ENCODE data around the gene TSPYL6. TPM values are rescaled to one million over a fixed set of nuclear protein-coding genes. Genes with fewer than 3 reads are reported as not detected.
"Not testable (repeated sequence)": the region's sequence is repeated elsewhere in the genome, so short reads cannot be mapped to it uniquely, and the experiment has no call there.

TSPYL6 gene
- polyA plus RNA-seq, 4 donors: 0.06 TPM; not detected in 3

DNA sequence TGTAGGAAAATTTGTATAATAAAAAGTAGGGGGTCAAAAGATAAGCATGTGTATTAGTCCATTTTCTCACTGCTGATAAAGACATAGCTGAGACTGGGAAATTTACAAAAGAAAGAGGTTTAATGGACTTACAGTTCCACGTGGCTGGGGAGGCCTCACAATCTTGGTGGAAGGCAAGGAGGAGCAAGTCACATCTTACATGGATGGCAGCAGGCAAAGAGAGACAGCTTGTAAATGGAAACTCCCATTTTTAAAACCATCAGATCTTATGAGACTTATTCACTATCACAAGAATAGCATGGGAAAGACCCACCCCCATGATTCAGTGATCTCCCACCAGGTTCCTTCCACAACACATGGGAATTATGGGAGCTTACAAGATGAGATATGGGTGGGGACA is 9.1 kb upstream of the TSPYL6 start:
- peaks cover 0 to 15% of the 10 kb centered on the region in 2 donors for H3K9me3 ChIP-seq (ENCODE audit: control insufficient read depth in 2 of 2, insufficient read depth in 1 of 2, low read depth in 1 of 2, low read length in 1 of 2)
- DNase-seq; H3K27me3 ChIP-seq (ENCODE audit: control insufficient read depth in 3 of 3, insufficient read depth in 3 of 3, low read length in 3 of 3); H3K36me3 ChIP-seq (ENCODE audit: control insufficient read depth in 3 of 3, insufficient read depth in 2 of 3, low read depth in 1 of 3, low read length in 3 of 3); H3K27ac ChIP-seq (ENCODE audit: low read depth in 1 of 3, low read length in 2 of 3); H3K4me3 ChIP-seq (ENCODE audit: low read depth in 1 of 3, low read length in 3 of 3); FAIRE-seq; H3K4me1 ChIP-seq (ENCODE audit: control insufficient read depth in 3 of 3, insufficient read depth in 2 of 3, low read depth in 1 of 3, low read length in 2 of 3): not testable (repeated sequence)
- WGBS, 3 donors: 40 to 79% (median 63%) methylated on average over 1 of the region's 1 CpG

DNA sequence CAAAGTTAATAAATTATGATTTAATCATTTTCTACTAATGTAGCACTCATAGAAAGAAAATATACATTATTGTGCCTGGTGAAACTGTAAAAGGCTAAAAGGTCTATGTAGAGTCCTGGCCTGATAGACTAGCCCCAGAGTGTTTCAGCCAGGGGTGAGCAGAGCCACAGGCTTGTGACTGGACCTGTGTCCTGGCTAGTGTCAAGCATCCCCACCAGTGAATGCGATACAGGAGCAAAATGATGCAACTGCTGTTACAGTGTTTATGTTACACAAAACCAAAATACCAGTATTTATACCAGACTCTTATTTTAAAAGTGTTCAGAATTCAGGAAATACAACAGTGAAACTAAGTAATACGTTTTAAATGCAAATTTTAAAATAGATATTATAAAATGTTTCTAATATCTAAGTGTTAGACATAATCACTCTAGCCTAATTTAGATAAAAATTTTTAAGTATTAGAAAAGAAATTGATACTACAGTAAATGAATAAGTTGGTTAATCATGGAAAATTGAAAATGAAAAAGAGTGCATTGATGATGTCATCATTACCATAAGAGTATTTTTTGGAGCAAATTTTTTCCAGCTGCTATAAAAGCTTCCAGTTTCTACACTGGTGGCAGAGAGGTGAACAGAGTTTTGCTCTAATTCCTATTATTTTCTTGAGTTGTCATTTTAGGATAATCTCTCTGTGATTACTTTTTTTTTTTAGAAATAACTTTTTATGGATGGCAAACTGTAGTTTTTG is 6.2 kb upstream of the TSPYL6 start:
- WGBS, 3 donors: 58 to 86% (median 67%) methylated on average over 2 of the region's 2 CpGs
- Histone ChIP-seq H3K4me1 (ENCODE audit: control insufficient read depth in 3 of 3, insufficient read depth in 2 of 3, low read depth in 1 of 3, low read length in 2 of 3) (peaks cover 0 to 5% (median 0%) of the 10 kb centered on the region in 3 donors), H3K27ac (ENCODE audit: low read depth in 1 of 3, low read length in 2 of 3) (no peak overlapping the region), H3K4me3 (ENCODE audit: low read depth in 1 of 3, low read length in 3 of 3) (no peak overlapping the region), H3K27me3 (ENCODE audit: control insufficient read depth in 3 of 3, insufficient read depth in 3 of 3, low read length in 3 of 3) (no peaks in the 10 kb centered on the region), H3K9me3 (ENCODE audit: control insufficient read depth in 2 of 2, insufficient read depth in 1 of 2, low read depth in 1 of 2, low read length in 1 of 2) (peaks cover 0 to 15% of the 10 kb centered on the region in 2 donors), H3K36me3 (ENCODE audit: control insufficient read depth in 3 of 3, insufficient read depth in 2 of 3, low read depth in 1 of 3, low read length in 3 of 3) (peaks cover 0 to 2% (median 0%) of the 10 kb centered on the region in 3 donors)
- DNase-seq (peak in 1 of 2 donors; percentile 46), FAIRE-seq (no peak)

DNA sequence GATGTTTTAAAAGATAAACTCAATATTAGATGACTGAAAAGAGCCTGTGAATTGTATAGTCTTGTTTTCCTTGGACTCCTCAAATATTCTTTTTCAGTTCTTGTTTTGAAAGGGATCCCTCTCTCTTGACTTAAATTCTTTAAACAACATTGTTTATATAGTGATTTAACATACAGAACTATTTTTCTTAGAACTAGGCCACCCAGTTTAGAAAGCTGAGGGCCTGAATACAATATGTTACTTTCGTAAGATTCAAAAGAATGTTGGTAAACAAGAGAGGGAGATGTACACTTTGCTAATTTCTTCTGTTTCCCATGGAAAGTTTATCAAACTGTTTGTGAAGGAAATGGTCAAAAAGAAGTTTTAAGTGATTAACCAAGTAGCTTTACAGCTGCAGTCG is 5.5 kb upstream of the TSPYL6 start:
- peaks cover 0 to 5% (median 0%) of the 10 kb centered on the region in 3 donors for H3K4me1 ChIP-seq (ENCODE audit: control insufficient read depth in 3 of 3, insufficient read depth in 2 of 3, low read depth in 1 of 3, low read length in 2 of 3)
- H3K4me3 ChIP-seq (ENCODE audit: low read depth in 1 of 3, low read length in 3 of 3): no peak overlapping the region
- no peak for DNase-seq
- no peaks in the 10 kb centered on the region for H3K27me3 ChIP-seq (ENCODE audit: control insufficient read depth in 3 of 3, insufficient read depth in 3 of 3, low read length in 3 of 3)
- FAIRE-seq: no peak
- H3K27ac ChIP-seq (ENCODE audit: low read depth in 1 of 3, low read length in 2 of 3): no peak overlapping the region
- WGBS, 3 donors: 24 to 45% (median 40%) methylated on average over 2 of the region's 2 CpGs
- H3K9me3 ChIP-seq (ENCODE audit: control insufficient read depth in 2 of 2, insufficient read depth in 1 of 2, low read depth in 1 of 2, low read length in 1 of 2): peaks cover 0 to 15% of the 10 kb centered on the region in 2 donors
- peaks cover 0 to 2% (median 0%) of the 10 kb centered on the region in 3 donors for H3K36me3 ChIP-seq (ENCODE audit: control insufficient read depth in 3 of 3, insufficient read depth in 2 of 3, low read depth in 1 of 3, low read length in 3 of 3)

- no peak overlapping the region for H3K4me3 ChIP-seq (ENCODE audit: low read depth in 1 of 3, low read length in 3 of 3)
- H3K4me1 ChIP-seq (ENCODE audit: control insufficient read depth in 3 of 3, insufficient read depth in 2 of 3, low read depth in 1 of 3, low read length in 2 of 3): peaks cover 0 to 5% (median 0%) of the 10 kb centered on the region in 3 donors
- DNase-seq: no peak
- H3K9me3 ChIP-seq (ENCODE audit: control insufficient read depth in 2 of 2, insufficient read depth in 1 of 2, low read depth in 1 of 2, low read length in 1 of 2): peaks cover 0 to 20% of the 10 kb centered on the region in 2 donors
- WGBS, 3 donors: 92 to 96% (median 93%) methylated on average over 2 of the region's 2 CpGs
- FAIRE-seq: no peak
- no peaks in the 10 kb centered on the region for H3K27me3 ChIP-seq (ENCODE audit: control insufficient read depth in 3 of 3, insufficient read depth in 3 of 3, low read length in 3 of 3)
- no peak overlapping the region for H3K27ac ChIP-seq (ENCODE audit: low read depth in 1 of 3, low read length in 2 of 3)
- H3K36me3 ChIP-seq (ENCODE audit: control insufficient read depth in 3 of 3, insufficient read depth in 2 of 3, low read depth in 1 of 3, low read length in 3 of 3): peaks cover 0 to 10% (median 0%) of the 10 kb centered on the region in 3 donors
These were observed 4.2 kb upstream of the TSPYL6 start for GRCh38 chr2:54260241-54260595.

- peaks cover 0 to 5% (median 0%) of the 10 kb centered on the region in 3 donors for H3K4me1 ChIP-seq (ENCODE audit: control insufficient read depth in 3 of 3, insufficient read depth in 2 of 3, low read depth in 1 of 3, low read length in 2 of 3)
- no peak for FAIRE-seq
- H3K4me3 ChIP-seq (ENCODE audit: low read depth in 1 of 3, low read length in 3 of 3): no peak overlapping the region
- H3K27me3 ChIP-seq (ENCODE audit: control insufficient read depth in 3 of 3, insufficient read depth in 3 of 3, low read length in 3 of 3): no peaks in the 10 kb centered on the region
- peaks cover 0 to 23% of the 10 kb centered on the region in 2 donors for H3K9me3 ChIP-seq (ENCODE audit: control insufficient read depth in 2 of 2, insufficient read depth in 1 of 2, low read depth in 1 of 2, low read length in 1 of 2)
- H3K27ac ChIP-seq (ENCODE audit: low read depth in 1 of 3, low read length in 2 of 3): no peak overlapping the region
- 80 to 81% (median 80%) methylated on average over 6 of the region's 6 CpGs for WGBS, 3 donors
- no peak for DNase-seq
- H3K36me3 ChIP-seq (ENCODE audit: control insufficient read depth in 3 of 3, insufficient read depth in 2 of 3, low read depth in 1 of 3, low read length in 3 of 3): peaks cover 0 to 14% (median 0%) of the 10 kb centered on the region in 3 donors
These were observed 3.6 kb upstream of the TSPYL6 start for GRCh38 chr2:54259413-54260240.

- Histone ChIP-seq H3K36me3 (ENCODE audit: control insufficient read depth in 3 of 3, insufficient read depth in 2 of 3, low read depth in 1 of 3, low read length in 3 of 3) (peaks cover 0 to 14% (median 0%) of the 10 kb centered on the region in 3 donors), H3K27me3 (ENCODE audit: control insufficient read depth in 3 of 3, insufficient read depth in 3 of 3, low read length in 3 of 3) (no peaks in the 10 kb centered on the region), H3K27ac (ENCODE audit: low read depth in 1 of 3, low read length in 2 of 3) (no peak overlapping the region), H3K4me3 (ENCODE audit: low read depth in 1 of 3, low read length in 3 of 3) (no peak overlapping the region), H3K9me3 (ENCODE audit: control insufficient read depth in 2 of 2, insufficient read depth in 1 of 2, low read depth in 1 of 2, low read length in 1 of 2) (peaks cover 0 to 13% of the 10 kb centered on the region in 2 donors), H3K4me1 (ENCODE audit: control insufficient read depth in 3 of 3, insufficient read depth in 2 of 3, low read depth in 1 of 3, low read length in 2 of 3) (peaks cover 0 to 5% (median 0%) of the 10 kb centered on the region in 3 donors)
- 86 to 87% (median 86%) methylated on average over 2 of the region's 2 CpGs for WGBS, 3 donors
- DNase-seq: no peak
- no peak for FAIRE-seq
These were observed 2.1 kb upstream of the TSPYL6 start for GRCh38 chr2:54258166-54258565.

- WGBS, 3 donors: 93 to 95% (median 94%) methylated on average over 37 of the region's 37 CpGs
- peaks cover 0 to 13% of the 10 kb centered on the region in 2 donors for H3K9me3 ChIP-seq (ENCODE audit: control insufficient read depth in 2 of 2, insufficient read depth in 1 of 2, low read depth in 1 of 2, low read length in 1 of 2)
- H3K27ac ChIP-seq (ENCODE audit: low read depth in 1 of 3, low read length in 2 of 3): no peak overlapping the region
- H3K27me3 ChIP-seq (ENCODE audit: control insufficient read depth in 3 of 3, insufficient read depth in 3 of 3, low read length in 3 of 3): no peaks in the 10 kb centered on the region
- no peaks in the 10 kb centered on the region for H3K4me1 ChIP-seq (ENCODE audit: control insufficient read depth in 3 of 3, insufficient read depth in 2 of 3, low read depth in 1 of 3, low read length in 2 of 3)
- DNase-seq (no peak), FAIRE-seq (no peak)
- H3K4me3 ChIP-seq (ENCODE audit: low read depth in 1 of 3, low read length in 3 of 3): no peak overlapping the region
- peaks cover 0 to 14% (median 0%) of the 10 kb centered on the region in 3 donors for H3K36me3 ChIP-seq (ENCODE audit: control insufficient read depth in 3 of 3, insufficient read depth in 2 of 3, low read depth in 1 of 3, low read length in 3 of 3)
These were observed 569 bp downstream of the TSPYL6 start for GRCh38 chr2:54255230-54256090.

DNA sequence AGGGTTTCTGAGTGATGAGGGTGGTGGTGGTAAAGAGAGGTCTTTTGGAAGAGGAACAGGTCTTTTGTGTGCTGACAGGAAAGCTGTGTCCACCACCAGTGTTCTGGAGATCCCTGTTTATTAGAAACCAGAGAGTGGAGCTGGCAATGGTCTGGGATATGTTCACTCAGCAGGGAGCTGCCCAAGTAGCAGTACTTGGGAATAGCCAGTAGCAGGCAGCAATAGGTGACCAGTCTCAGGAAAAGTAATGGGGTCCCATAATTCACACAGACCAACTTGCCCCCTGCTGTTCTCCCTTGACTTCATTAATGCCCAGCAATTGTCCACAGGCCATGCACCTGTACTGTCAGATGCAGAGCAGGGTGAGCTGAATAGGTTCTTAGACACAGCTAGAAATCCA is 1.8 kb downstream of the TSPYL6 start:
- H3K9me3 ChIP-seq (ENCODE audit: control insufficient read depth in 2 of 2, insufficient read depth in 1 of 2, low read depth in 1 of 2, low read length in 1 of 2): peaks cover 0 to 13% of the 10 kb centered on the region in 2 donors
- peaks cover 0 to 14% (median 0%) of the 10 kb centered on the region in 3 donors for H3K36me3 ChIP-seq (ENCODE audit: control insufficient read depth in 3 of 3, insufficient read depth in 2 of 3, low read depth in 1 of 3, low read length in 3 of 3)
- no peak overlapping the region for H3K4me3 ChIP-seq (ENCODE audit: low read depth in 1 of 3, low read length in 3 of 3)
- no peak for DNase-seq
- no peak for FAIRE-seq
- no peak overlapping the region for H3K27ac ChIP-seq (ENCODE audit: low read depth in 1 of 3, low read length in 2 of 3)
- H3K4me1 ChIP-seq (ENCODE audit: control insufficient read depth in 3 of 3, insufficient read depth in 2 of 3, low read depth in 1 of 3, low read length in 2 of 3): no peaks in the 10 kb centered on the region
- no peaks in the 10 kb centered on the region for H3K27me3 ChIP-seq (ENCODE audit: control insufficient read depth in 3 of 3, insufficient read depth in 3 of 3, low read length in 3 of 3)
